Tibial nerve (tissue), 3 donors: ENCODE data around the gene RXRG.

Source experiments
- CTCF ChIP-seq, 5 experiments: fragments of 200-600 bp in 3 of 5; fragments of 450-650 bp in 2 of 5; sonication (generic) in 3 of 5; IDR thresholded peaks; one replicate each; pipeline ENCODE4 v1.5.1; 2016 to 2019; ENCODE audit warnings: antibody characterized with exemption in 5 of 5, mild to moderate bottlenecking in 3 of 5, moderate library complexity in 2 of 5
- POLR2A ChIP-seq, 2 donors: fragments of 450-650 bp; IDR thresholded peaks; one replicate each; pipeline ENCODE4 v1.6.1; 2017; ENCODE audit warnings: antibody characterized with exemption in 2 of 2, mild to moderate bottlenecking in 2 of 2, moderate library complexity in 2 of 2

GRCh38 chr1:165389609-165390008 is 55.3 kb downstream of the RXRG start:
- no peak for TF ChIP-seq POLR2A (IDR thresholded peaks at IDR 0.05)
- TF ChIP-seq CTCF (IDR thresholded peaks at IDR 0.05), result no peak
